SK-N-SH (cell line): ENCODE results near the gene CRYBG3.

Experiments
- EP300 ChIP-seq, 2 experiments: IDR thresholded peaks; 2 replicates each; pipeline versions ENCODE4 v1.4.0 to v1.6.1; 2012; ENCODE audit warnings: borderline replicate concordance in 1 of 2, low read depth in 1 of 2, low read length in 1 of 2
- FOXM1 ChIP-seq: IDR thresholded peaks from 2 replicates; pipeline ENCODE4 v1.4.0; 2012; ENCODE audit warnings: low read depth, mild to moderate bottlenecking
- NFIC ChIP-seq: IDR thresholded peaks from 2 replicates; pipeline ENCODE4 v1.4.0; 2012; ENCODE audit warnings: borderline replicate concordance
- NRF1 ChIP-seq: IDR thresholded peaks from 2 replicates; pipeline ENCODE4 v1.6.1; 2012; ENCODE audit warnings: low read depth, mild to moderate bottlenecking, low read length
- POLR2AphosphoS5 ChIP-seq: IDR thresholded peaks from 2 replicates; pipeline ENCODE4 v1.6.1; 2012; ENCODE audit warnings: low read depth, low read length
- RCOR1 ChIP-seq: fragments of 150-350 bp; IDR thresholded peaks from 2 replicates; pipeline ENCODE4 v1.6.1; 2017; ENCODE audit warnings: antibody characterized with exemption, low read length
- REST ChIP-seq: IDR thresholded peaks from 2 replicates; pipeline ENCODE4 v1.6.1; 2012; ENCODE audit warnings: mild to moderate bottlenecking, low read depth, low read length, moderate library complexity
- RFX5 ChIP-seq: IDR thresholded peaks from 2 replicates; pipeline ENCODE4 v1.6.1; 2012; ENCODE audit warnings: mild to moderate bottlenecking, improper control_type of control experiment, low read length
- TF ChIP-seq, protein P1 (sequence below): fragments of 200-600 bp; sonication (generic); IDR thresholded peaks from 2 replicates; pipeline ENCODE4 v1.6.1; 2017; ENCODE audit warnings: antibody characterized with exemption, mild to moderate bottlenecking, moderate library complexity
- TF ChIP-seq, protein P2 (sequence below): IDR thresholded peaks from 2 replicates; pipeline ENCODE4 v1.4.0; 2012; ENCODE audit warnings: low read depth, borderline replicate concordance

DNA sequence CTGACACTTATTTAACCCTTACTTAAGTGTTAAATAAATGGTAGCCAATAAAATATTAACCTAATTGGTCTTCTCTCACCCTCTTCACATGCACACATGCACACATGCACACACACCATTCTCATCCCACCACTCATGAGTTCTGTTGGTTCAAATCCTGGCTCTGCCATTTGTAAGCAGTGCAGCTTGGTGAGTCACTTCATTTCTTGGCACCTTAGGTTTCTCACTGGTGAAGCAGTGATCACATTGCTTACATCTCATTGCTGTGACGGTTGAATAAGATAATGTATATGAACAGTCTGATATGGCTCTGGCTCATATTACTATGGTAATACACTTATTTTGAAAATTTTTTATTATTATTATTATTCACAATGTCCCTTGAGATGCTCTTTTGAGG is 116.6 kb downstream of the CRYBG3 start:
- TF ChIP-seq, protein P1, sequence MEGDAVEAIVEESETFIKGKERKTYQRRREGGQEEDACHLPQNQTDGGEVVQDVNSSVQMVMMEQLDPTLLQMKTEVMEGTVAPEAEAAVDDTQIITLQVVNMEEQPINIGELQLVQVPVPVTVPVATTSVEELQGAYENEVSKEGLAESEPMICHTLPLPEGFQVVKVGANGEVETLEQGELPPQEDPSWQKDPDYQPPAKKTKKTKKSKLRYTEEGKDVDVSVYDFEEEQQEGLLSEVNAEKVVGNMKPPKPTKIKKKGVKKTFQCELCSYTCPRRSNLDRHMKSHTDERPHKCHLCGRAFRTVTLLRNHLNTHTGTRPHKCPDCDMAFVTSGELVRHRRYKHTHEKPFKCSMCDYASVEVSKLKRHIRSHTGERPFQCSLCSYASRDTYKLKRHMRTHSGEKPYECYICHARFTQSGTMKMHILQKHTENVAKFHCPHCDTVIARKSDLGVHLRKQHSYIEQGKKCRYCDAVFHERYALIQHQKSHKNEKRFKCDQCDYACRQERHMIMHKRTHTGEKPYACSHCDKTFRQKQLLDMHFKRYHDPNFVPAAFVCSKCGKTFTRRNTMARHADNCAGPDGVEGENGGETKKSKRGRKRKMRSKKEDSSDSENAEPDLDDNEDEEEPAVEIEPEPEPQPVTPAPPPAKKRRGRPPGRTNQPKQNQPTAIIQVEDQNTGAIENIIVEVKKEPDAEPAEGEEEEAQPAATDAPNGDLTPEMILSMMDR = no peak
- TF ChIP-seq POLR2AphosphoS5 = no peak
- no peak for TF ChIP-seq NRF1
- no peak for TF ChIP-seq NFIC
- no peak for TF ChIP-seq FOXM1
- no peak for TF ChIP-seq EP300 (IDR thresholded peaks at IDR 0.05; ENCODE audit: borderline replicate concordance in 1 of 2, low read depth in 1 of 2, low read length in 1 of 2)
- no peak for TF ChIP-seq REST
- TF ChIP-seq, protein P2, sequence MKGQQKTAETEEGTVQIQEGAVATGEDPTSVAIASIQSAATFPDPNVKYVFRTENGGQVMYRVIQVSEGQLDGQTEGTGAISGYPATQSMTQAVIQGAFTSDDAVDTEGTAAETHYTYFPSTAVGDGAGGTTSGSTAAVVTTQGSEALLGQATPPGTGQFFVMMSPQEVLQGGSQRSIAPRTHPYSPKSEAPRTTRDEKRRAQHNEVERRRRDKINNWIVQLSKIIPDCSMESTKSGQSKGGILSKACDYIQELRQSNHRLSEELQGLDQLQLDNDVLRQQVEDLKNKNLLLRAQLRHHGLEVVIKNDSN = no peak
- no peak for TF ChIP-seq RFX5
- TF ChIP-seq RCOR1 = no peak
